Testis (tissue), 2 donors: ENCODE results near the gene F11.

Experiments used
- POLR2A ChIP-seq: fragments of 450-650 bp; IDR thresholded peaks from one replicate; pipeline ENCODE4 v1.6.1; 2017; ENCODE audit warnings: antibody characterized with exemption, mild to moderate bottlenecking, moderate library complexity
- TF ChIP-seq, protein P1 (sequence below), 3 experiments: fragments of 450-650 bp in 2 of 3; fragments of 200-600 bp in 1 of 3; sonication (generic) in 1 of 3; IDR thresholded peaks; one replicate each; pipeline ENCODE4 v1.5.1; 2016 to 2019; ENCODE audit warnings: antibody characterized with exemption in 3 of 3, mild to moderate bottlenecking in 2 of 3, moderate library complexity in 1 of 3

GRCh38 chr4:186260504-186261448 is 5.2 kb upstream of the F11 start:
- TF ChIP-seq, protein P1, sequence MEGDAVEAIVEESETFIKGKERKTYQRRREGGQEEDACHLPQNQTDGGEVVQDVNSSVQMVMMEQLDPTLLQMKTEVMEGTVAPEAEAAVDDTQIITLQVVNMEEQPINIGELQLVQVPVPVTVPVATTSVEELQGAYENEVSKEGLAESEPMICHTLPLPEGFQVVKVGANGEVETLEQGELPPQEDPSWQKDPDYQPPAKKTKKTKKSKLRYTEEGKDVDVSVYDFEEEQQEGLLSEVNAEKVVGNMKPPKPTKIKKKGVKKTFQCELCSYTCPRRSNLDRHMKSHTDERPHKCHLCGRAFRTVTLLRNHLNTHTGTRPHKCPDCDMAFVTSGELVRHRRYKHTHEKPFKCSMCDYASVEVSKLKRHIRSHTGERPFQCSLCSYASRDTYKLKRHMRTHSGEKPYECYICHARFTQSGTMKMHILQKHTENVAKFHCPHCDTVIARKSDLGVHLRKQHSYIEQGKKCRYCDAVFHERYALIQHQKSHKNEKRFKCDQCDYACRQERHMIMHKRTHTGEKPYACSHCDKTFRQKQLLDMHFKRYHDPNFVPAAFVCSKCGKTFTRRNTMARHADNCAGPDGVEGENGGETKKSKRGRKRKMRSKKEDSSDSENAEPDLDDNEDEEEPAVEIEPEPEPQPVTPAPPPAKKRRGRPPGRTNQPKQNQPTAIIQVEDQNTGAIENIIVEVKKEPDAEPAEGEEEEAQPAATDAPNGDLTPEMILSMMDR (IDR thresholded peaks at IDR 0.05), result no peak
- no peak for TF ChIP-seq POLR2A
